Measurements from ENCODE around the gene RPTOR.

GRCh38 chr17:80621335-80621996 is 76.8 kb downstream of the RPTOR start:
- TF ChIP-seq CTCF (IDR thresholded peaks at IDR 0.05; ENCODE audit: low read depth, low read length) (no peak), EZH2phosphoT487 (IDR thresholded peaks at IDR 0.05; ENCODE audit: low read depth) (no peak)
